GM23248 (cell line): ENCODE data around the gene POT1. TPM values are rescaled to one million over a fixed set of nuclear protein-coding genes. Genes with fewer than 3 reads are reported as not detected.

Source experiments
- DNase-seq: peaks from one replicate; pipeline ENCODE4 v3.0.0-alpha.2; 2015
- H2AFZ ChIP-seq: fragments of 200-600 bp; sonication (generic); 2 replicates; pipeline ENCODE4 v1.6.1; 2016; ENCODE audit warnings: antibody characterized with exemption
- H3F3A ChIP-seq: fragments of 200-600 bp; sonication (generic); 2 replicates; pipeline ENCODE4 v1.6.1; 2016; ENCODE audit warnings: mild to moderate bottlenecking, antibody characterized with exemption, mixed run types; ENCODE audit not compliant: insufficient read depth
- H3K27ac ChIP-seq: fragments of 200-600 bp; sonication (generic); 2 replicates; pipeline ENCODE4 v1.5.1; 2016; ENCODE audit warnings: mild to moderate bottlenecking
- H3K27me3 ChIP-seq: fragments of 200-600 bp; sonication (generic); replicated peaks from 2 replicates; pipeline ENCODE4 v1.6.1; 2016; ENCODE audit warnings: mild to moderate bottlenecking; ENCODE audit not compliant: insufficient read depth
- H3K36me3 ChIP-seq: fragments of 200-600 bp; sonication (generic); 2 replicates; pipeline ENCODE4 v1.6.1; 2016; ENCODE audit warnings: low read depth, mild to moderate bottlenecking
- H3K4me1 ChIP-seq: fragments of 200-600 bp; sonication (generic); 2 replicates; pipeline ENCODE4 v1.6.1; 2016; ENCODE audit warnings: mild to moderate bottlenecking; ENCODE audit not compliant: insufficient read depth
- H3K4me2 ChIP-seq: fragments of 200-600 bp; sonication (generic); one replicate; pipeline ENCODE4 v1.6.1; 2016; ENCODE audit warnings: mild to moderate bottlenecking; ENCODE audit not compliant: unreplicated experiment
- H3K4me3 ChIP-seq: fragments of 200-600 bp; sonication (generic); 2 replicates; pipeline ENCODE4 v1.5.1; 2016; ENCODE audit warnings: mild to moderate bottlenecking
- H3K79me2 ChIP-seq: fragments of 200-600 bp; sonication (generic); 2 replicates; pipeline ENCODE4 v1.6.1; 2016; ENCODE audit warnings: mild to moderate bottlenecking; ENCODE audit not compliant: insufficient read depth
- H3K9ac ChIP-seq: fragments of 200-600 bp; sonication (generic); 2 replicates; pipeline ENCODE4 v1.6.1; 2016; ENCODE audit warnings: mild to moderate bottlenecking
- H3K9me2 ChIP-seq: fragments of 200-600 bp; sonication (generic); 2 replicates; pipeline ENCODE4 v1.6.1; 2016; ENCODE audit warnings: mixed run types, mild to moderate bottlenecking, moderate library complexity; ENCODE audit not compliant: insufficient read depth
- H3K9me3 ChIP-seq: fragments of 200-600 bp; sonication (generic); one replicate; pipeline ENCODE4 v1.6.1; 2017; ENCODE audit warnings: low read depth
- H4K20me1 ChIP-seq: fragments of 200-600 bp; sonication (generic); 2 replicates; pipeline ENCODE4 v1.6.0; 2016; ENCODE audit not compliant: insufficient read depth
- EZH2 ChIP-seq: fragments of 200-600 bp; sonication (generic); IDR thresholded peaks from 2 replicates; pipeline ENCODE4 v1.6.1; 2018; ENCODE audit warnings: antibody characterized with exemption, mild to moderate bottlenecking; ENCODE audit not compliant: insufficient read depth, poor library complexity, severe bottlenecking
- EZH2phosphoT487 ChIP-seq: fragments of 200-600 bp; sonication (generic); IDR thresholded peaks from 2 replicates; pipeline ENCODE4 v1.6.1; 2018; ENCODE audit warnings: antibody characterized with exemption, moderate library complexity, mild to moderate bottlenecking, low read depth; ENCODE audit not compliant: insufficient read depth
- WGBS, 2 experiments: methylation state at CpG; one replicate each; pipeline ENCODE4 v1.1.6; 2015 to 2017; ENCODE audit warnings: low lambda C conversion rate in 2 of 2, low coverage in 1 of 2; ENCODE audit errors: missing lambda C conversion rate in 2 of 2; 5-methylcytosine and 5-hydroxymethylcytosine counted together
- in situ Hi-C: fragments of 300-500 bp; cut with MboI; formaldehyde crosslinking; loops from 2 replicates; pipeline ENCODE4 v1.15.0; 2020
- polyA plus RNA-seq: library from polyadenylated mRNA; unstranded; fragments of >200 nt; fragmentation: Nextera tagmentation; extraction: Ambion mirVana; gene quantifications from 2 replicates; pipeline ENCODE4 v1.2.1, GENCODE V29; 2016
- total RNA-seq: library from RNA; depleted of rRNA; stranded (reverse); fragments of >200 nt; shearing (Covaris generic); gene quantifications from 2 replicates; pipeline ENCODE4 v1.2.3, GENCODE V29; 2014

POT1 gene
- total and polyA plus RNA-seq, 2 experiments from 2014 or later: 12.5 to 15.8 TPM

DNA sequence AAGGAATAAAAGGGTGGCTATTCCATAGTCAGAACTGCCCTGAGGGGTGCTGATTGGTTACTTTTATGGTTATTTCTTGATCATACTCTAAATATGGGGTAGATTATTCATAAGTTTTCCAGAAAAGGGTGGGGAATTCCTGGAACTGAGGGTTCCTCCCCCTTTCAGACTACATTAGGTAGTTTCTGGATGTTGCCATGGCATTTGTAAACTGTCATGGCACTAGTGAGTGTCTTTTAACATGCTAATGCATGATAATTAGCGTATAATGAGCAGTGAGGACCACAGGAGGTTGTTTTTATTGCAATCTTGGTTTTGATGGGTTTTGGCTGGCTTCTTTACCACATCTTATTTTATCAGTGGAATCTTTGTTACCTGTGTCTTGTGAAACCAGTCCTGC is 26.5 kb upstream of the POT1 start:
- 3 to 14% methylated on average over 1 of the region's 1 CpG for WGBS, 2 experiments
- no peak for DNase-seq
- H3K9me2 ChIP-seq: no peaks in the 10 kb centered on the region
- H3K27me3 ChIP-seq: no peaks in the 10 kb centered on the region
- no peak overlapping the region for H3K4me3 ChIP-seq
- H3K36me3 ChIP-seq: no peaks in the 10 kb centered on the region
- in situ Hi-C loops: no loop called here
- H3F3A ChIP-seq: no peaks in the 10 kb centered on the region
- TF ChIP-seq EZH2phosphoT487: no peak
- no peak for TF ChIP-seq EZH2
- no peaks in the 10 kb centered on the region for H4K20me1 ChIP-seq
- H2AFZ ChIP-seq: no peak overlapping the region
- H3K79me2 ChIP-seq: no peaks in the 10 kb centered on the region
- no peak overlapping the region for H3K27ac ChIP-seq
- H3K9me3 ChIP-seq: no peaks in the 10 kb centered on the region
- no peak overlapping the region for H3K4me2 ChIP-seq
- H3K9ac ChIP-seq: no peak overlapping the region
- no peaks in the 10 kb centered on the region for H3K4me1 ChIP-seq

DNA sequence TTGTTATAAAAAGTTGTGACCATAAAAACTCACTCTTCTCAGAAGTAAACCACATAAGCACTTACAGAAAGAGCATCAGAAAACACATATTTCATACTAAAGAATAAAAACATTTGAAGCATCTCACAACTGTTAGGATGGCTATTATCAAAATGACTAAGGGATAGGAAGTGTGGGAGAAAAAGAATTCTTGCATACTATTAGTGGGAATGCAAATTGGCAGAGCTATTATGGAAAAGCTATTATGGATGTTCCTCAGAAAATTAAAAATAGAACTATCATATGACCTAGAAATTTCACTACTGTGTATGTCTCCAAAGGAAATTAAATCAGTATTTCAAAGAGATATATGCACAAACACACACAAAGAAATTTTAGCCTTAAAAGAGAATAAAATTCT is 25.2 kb upstream of the POT1 start:
- no peaks in the 10 kb centered on the region for H3K27me3 ChIP-seq
- in situ Hi-C loops: no loop called here

DNA sequence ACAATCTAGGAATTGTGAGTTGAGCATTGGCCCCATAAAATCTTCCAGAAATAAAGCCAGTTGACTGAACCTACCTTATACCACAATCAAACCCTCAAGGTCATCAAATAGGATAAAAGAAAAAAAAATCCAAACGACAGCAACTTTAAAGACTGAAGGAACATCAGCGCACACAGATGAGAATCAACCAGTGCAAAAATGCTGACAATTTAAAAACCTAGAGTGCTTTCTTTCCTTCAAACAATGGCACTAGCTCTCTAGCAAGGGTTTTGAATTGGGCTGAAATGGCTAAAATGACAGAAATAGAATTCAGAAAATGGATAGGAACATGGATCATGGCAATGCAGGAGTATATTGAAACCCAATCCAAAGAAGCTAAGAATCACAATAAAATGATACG is 16.1 kb upstream of the POT1 start:
- Histone ChIP-seq H3K79me2 (no peaks in the 10 kb centered on the region), H3K4me1 (no peaks in the 10 kb centered on the region), H3K9me2 (no peaks in the 10 kb centered on the region), H3K36me3 (no peaks in the 10 kb centered on the region), H3K4me3 (no peak overlapping the region), H3F3A (no peaks in the 10 kb centered on the region), H3K4me2 (no peak overlapping the region), H3K27me3 (no peaks in the 10 kb centered on the region), H3K9ac (no peak overlapping the region), H4K20me1 (no peaks in the 10 kb centered on the region), H3K9me3 (no peaks in the 10 kb centered on the region), H3K27ac (no peak overlapping the region), H2AFZ (no peak overlapping the region)
- 69 to 71% methylated on average over 3 of the region's 3 CpGs for WGBS, 2 experiments
- in situ Hi-C loops: no loop called here
- TF ChIP-seq EZH2 (no peak), EZH2phosphoT487 (no peak)
- no peak for DNase-seq

More for the DNA sequence above, 25.2 kb upstream of the POT1 start:
- Histone ChIP-seq H3K4me3 (no peak overlapping the region), H3K9me2 (no peaks in the 10 kb centered on the region), H3K4me1 (no peaks in the 10 kb centered on the region), H3K27ac (no peak overlapping the region), H3K36me3 (no peaks in the 10 kb centered on the region), H3F3A (no peaks in the 10 kb centered on the region), H3K9me3 (no peaks in the 10 kb centered on the region), H3K4me2 (no peak overlapping the region), H4K20me1 (no peaks in the 10 kb centered on the region), H2AFZ (no peak overlapping the region), H3K79me2 (no peaks in the 10 kb centered on the region), H3K9ac (no peak overlapping the region)
- no peak for DNase-seq
- TF ChIP-seq EZH2phosphoT487 (no peak), EZH2 (no peak)

DNA sequence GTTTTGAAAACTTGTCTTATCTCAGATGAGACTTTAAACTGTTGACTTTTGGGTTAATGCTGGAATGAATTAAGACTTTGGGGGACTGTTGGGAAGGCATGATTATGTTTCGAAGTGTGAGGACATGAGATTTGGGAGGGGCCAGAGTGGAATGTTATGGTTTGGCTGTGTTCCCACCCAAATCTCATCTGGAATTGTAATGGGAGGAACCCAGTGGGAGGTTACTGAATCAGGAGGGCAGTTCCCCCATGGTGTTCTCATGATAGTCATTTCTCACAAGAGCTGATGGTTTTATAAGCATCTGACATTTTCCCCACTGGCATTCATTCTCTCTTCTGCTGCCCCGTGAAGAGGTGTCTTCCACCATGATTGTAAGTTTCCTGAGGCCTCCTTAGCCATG is 13.8 kb upstream of the POT1 start:
- Histone ChIP-seq H3F3A (no peaks in the 10 kb centered on the region), H3K36me3 (no peaks in the 10 kb centered on the region), H3K4me2 (no peak overlapping the region), H3K27ac (no peak overlapping the region), H3K79me2 (no peaks in the 10 kb centered on the region), H3K9ac (no peak overlapping the region), H4K20me1 (no peaks in the 10 kb centered on the region), H3K4me1 (no peaks in the 10 kb centered on the region), H3K9me2 (no peaks in the 10 kb centered on the region), H2AFZ (no peak overlapping the region), H3K27me3 (no peaks in the 10 kb centered on the region), H3K9me3 (no peaks in the 10 kb centered on the region), H3K4me3 (no peak overlapping the region)
- 11 to 22% methylated on average over 2 of the region's 2 CpGs for WGBS, 2 experiments
- in situ Hi-C loops: no loop called here
- no peak for DNase-seq
- no peak for TF ChIP-seq EZH2phosphoT487
- no peak for TF ChIP-seq EZH2

DNA sequence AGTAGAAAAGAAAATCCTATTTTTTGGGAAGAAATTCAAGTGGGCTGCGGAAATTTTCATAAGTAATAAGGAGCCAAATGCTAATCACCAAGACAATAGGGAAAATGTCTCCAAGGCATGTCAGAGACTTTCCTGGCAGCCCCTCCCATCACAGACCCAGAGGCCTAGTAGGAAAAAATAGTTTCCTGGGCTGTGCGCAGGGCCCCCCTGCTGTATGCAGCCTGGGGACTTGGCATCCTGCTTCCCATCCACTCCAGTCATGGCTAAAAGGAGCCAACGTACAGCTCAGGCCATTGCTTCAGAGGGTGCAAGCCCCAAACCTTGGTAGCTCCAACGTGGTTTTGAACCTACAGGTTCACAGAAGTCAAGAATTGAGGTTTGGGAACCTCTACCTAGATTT is 12.8 kb upstream of the POT1 start:
- Histone ChIP-seq H3K4me3 (no peak overlapping the region), H3K9me2 (no peaks in the 10 kb centered on the region), H4K20me1 (no peaks in the 10 kb centered on the region), H3K79me2 (no peaks in the 10 kb centered on the region), H3K9ac (no peak overlapping the region), H3K36me3 (no peaks in the 10 kb centered on the region), H3K27ac (no peak overlapping the region), H3K9me3 (no peaks in the 10 kb centered on the region), H3K4me2 (no peak overlapping the region), H2AFZ (no peak overlapping the region), H3F3A (no peaks in the 10 kb centered on the region), H3K4me1 (no peaks in the 10 kb centered on the region), H3K27me3 (no peaks in the 10 kb centered on the region)
- in situ Hi-C loops: no loop called here
- no peak for DNase-seq
- no peak for TF ChIP-seq EZH2
- no peak for TF ChIP-seq EZH2phosphoT487
- 24 to 34% methylated on average over 4 of the region's 4 CpGs for WGBS, 2 experiments
